ENCODE results near the gene TMCC1. TPM values are rescaled to one million over a fixed set of nuclear protein-coding genes. Genes with fewer than 3 reads are reported as not detected.

Gene TMCC1
- total RNA-seq, 1 donor from 2014 or later, result 16.7 TPM

DNA sequence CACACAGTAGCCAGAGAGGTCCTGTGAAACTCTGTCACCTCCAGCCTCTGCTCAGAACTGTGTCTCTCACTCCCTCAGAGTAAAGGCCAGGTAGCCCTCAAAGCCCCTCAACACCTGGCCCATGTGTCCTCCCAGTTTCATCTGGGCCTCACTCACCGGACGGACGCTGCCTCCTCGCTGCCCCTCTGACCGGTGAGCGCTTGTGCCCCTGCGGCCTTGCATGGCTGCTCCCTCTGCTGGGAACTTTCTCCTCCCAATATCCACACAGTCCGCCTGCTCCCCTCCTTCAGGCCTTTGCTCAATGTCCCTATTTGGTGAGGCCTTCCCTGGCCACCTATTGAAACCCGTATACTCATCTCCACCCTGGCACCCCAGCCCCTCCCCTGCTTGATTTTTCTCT, 44.2 kb upstream of the TMCC1 start:
- TF ChIP-seq POLR2AphosphoS5 (IDR thresholded peaks at IDR 0.05; ENCODE audit: insufficient read depth in 1 of 2, low read depth in 1 of 2) (no peak), POLR2A (IDR thresholded peaks at IDR 0.05) (no peak)
- TF ChIP-seq, protein P1, sequence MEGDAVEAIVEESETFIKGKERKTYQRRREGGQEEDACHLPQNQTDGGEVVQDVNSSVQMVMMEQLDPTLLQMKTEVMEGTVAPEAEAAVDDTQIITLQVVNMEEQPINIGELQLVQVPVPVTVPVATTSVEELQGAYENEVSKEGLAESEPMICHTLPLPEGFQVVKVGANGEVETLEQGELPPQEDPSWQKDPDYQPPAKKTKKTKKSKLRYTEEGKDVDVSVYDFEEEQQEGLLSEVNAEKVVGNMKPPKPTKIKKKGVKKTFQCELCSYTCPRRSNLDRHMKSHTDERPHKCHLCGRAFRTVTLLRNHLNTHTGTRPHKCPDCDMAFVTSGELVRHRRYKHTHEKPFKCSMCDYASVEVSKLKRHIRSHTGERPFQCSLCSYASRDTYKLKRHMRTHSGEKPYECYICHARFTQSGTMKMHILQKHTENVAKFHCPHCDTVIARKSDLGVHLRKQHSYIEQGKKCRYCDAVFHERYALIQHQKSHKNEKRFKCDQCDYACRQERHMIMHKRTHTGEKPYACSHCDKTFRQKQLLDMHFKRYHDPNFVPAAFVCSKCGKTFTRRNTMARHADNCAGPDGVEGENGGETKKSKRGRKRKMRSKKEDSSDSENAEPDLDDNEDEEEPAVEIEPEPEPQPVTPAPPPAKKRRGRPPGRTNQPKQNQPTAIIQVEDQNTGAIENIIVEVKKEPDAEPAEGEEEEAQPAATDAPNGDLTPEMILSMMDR (IDR thresholded peaks at IDR 0.05), result no peak
- Histone ChIP-seq H3K4me3 (no peak overlapping the region), H3K27ac (no peak overlapping the region), H3K9me3 (no peaks in the 10 kb centered on the region), H3K4me1 (no peaks in the 10 kb centered on the region), H3K36me3 (no peaks in the 10 kb centered on the region), H3K27me3 (no peaks in the 10 kb centered on the region)
- intact Hi-C loops (cut with DNase I), result loop anchor here (10.0 kb wide), 1 partner anchor 167 kb away; no protein-coding TSS in a partner anchor
- no peak for DNase-seq (ENCODE audit: extremely low spot score in 2 of 2)

GRCh38 chr3:129936757-129937156, 43.2 kb upstream of the TMCC1 start:
- DNase-seq (ENCODE audit: extremely low spot score in 2 of 2), result no peak
- H3K27ac ChIP-seq, result peak overlapping the region; percentile 56
- TF ChIP-seq, protein P1 (IDR thresholded peaks at IDR 0.05), result no peak
- no peak for TF ChIP-seq POLR2A (IDR thresholded peaks at IDR 0.05)
- TF ChIP-seq POLR2AphosphoS5 (IDR thresholded peaks at IDR 0.05; ENCODE audit: insufficient read depth in 1 of 2, low read depth in 1 of 2), result peak in 1 of 2 donors; percentile 70

GRCh38 chr3:129934234-129935123, 41.0 kb upstream of the TMCC1 start:
- Histone ChIP-seq H3K4me1 (no peaks in the 10 kb centered on the region), H3K27me3 (no peaks in the 10 kb centered on the region), H3K4me3 (no peak overlapping the region), H3K9me3 (no peaks in the 10 kb centered on the region), H3K27ac (no peak overlapping the region), H3K36me3 (no peaks in the 10 kb centered on the region)
- intact Hi-C loops (cut with DNase I), result loop anchor here (10.0 kb wide), 1 partner anchor 170 kb away; no protein-coding TSS in a partner anchor
- TF ChIP-seq, protein P1 (IDR thresholded peaks at IDR 0.05), result peak; percentile 80 to 96 (median 94)
- TF ChIP-seq POLR2A (IDR thresholded peaks at IDR 0.05), result no peak
- DNase-seq (ENCODE audit: extremely low spot score in 2 of 2), result no peak

More at GRCh38 chr3:129936757-129937156, 43.2 kb upstream of the TMCC1 start:
- Histone ChIP-seq H3K4me1 (no peaks in the 10 kb centered on the region), H3K4me3 (peak overlapping the region; percentile 32 to 34), H3K9me3 (no peaks in the 10 kb centered on the region), H3K27me3 (no peaks in the 10 kb centered on the region), H3K36me3 (no peaks in the 10 kb centered on the region)
- intact Hi-C loops (cut with DNase I), result loop anchor here (10.0 kb wide), 1 partner anchor 168 kb away; no protein-coding TSS in a partner anchor

GRCh38 chr3:129933471-129933870, 40.0 kb upstream of the TMCC1 start:
- TF ChIP-seq POLR2A (IDR thresholded peaks at IDR 0.05) (no peak), POLR2AphosphoS5 (IDR thresholded peaks at IDR 0.05; ENCODE audit: insufficient read depth in 1 of 2, low read depth in 1 of 2) (no peak)
- TF ChIP-seq, protein P1 (IDR thresholded peaks at IDR 0.05), result no peak
- no peak overlapping the region for H3K27ac ChIP-seq
- no peaks in the 10 kb centered on the region for H3K4me1 ChIP-seq
- H3K9me3 ChIP-seq, result no peaks in the 10 kb centered on the region
- no peaks in the 10 kb centered on the region for H3K27me3 ChIP-seq
- no peaks in the 10 kb centered on the region for H3K36me3 ChIP-seq
- DNase-seq (ENCODE audit: extremely low spot score in 2 of 2), result no peak
- no peak overlapping the region for H3K4me3 ChIP-seq
- intact Hi-C loops (cut with DNase I), result loop anchor here (10.0 kb wide), 1 partner anchor 171 kb away; no protein-coding TSS in a partner anchor

GRCh38 chr3:129929383-129929782, 35.9 kb upstream of the TMCC1 start:
- intact Hi-C loops (cut with DNase I), result loop anchor here (10.0 kb wide), 1 partner anchor 275 kb away; no protein-coding TSS in a partner anchor
- no peak overlapping the region for H3K4me3 ChIP-seq

More at GRCh38 chr3:129929383-129929782, 35.9 kb upstream of the TMCC1 start:
- Histone ChIP-seq H3K9me3 (no peaks in the 10 kb centered on the region), H3K27ac (no peak overlapping the region), H3K36me3 (no peaks in the 10 kb centered on the region), H3K27me3 (no peaks in the 10 kb centered on the region), H3K4me1 (no peaks in the 10 kb centered on the region)
- DNase-seq (ENCODE audit: extremely low spot score in 2 of 2), result no peak
- TF ChIP-seq POLR2AphosphoS5 (IDR thresholded peaks at IDR 0.05; ENCODE audit: insufficient read depth in 1 of 2, low read depth in 1 of 2) (no peak), POLR2A (IDR thresholded peaks at IDR 0.05) (no peak)
- TF ChIP-seq, protein P1 (IDR thresholded peaks at IDR 0.05), result no peak
